K562 (cell line): ENCODE data around the gene POU2F1. TPM values are rescaled to one million over a fixed set of nuclear protein-coding genes. Genes with fewer than 3 reads are reported as not detected.

ENCODE experiments used
- ARID1B ChIP-seq: fragments of 450-650 bp; IDR thresholded peaks from 2 replicates; pipeline ENCODE4 v1.6.1; 2016; ENCODE audit warnings: antibody characterized with exemption, mild to moderate bottlenecking, inconsistent platforms
- CHD4 ChIP-seq: fragments of 200-600 bp; sonication (generic); IDR thresholded peaks from 3 replicates; pipeline ENCODE4 v1.6.1; 2012; ENCODE audit warnings: low read depth, mild to moderate bottlenecking, mixed read lengths, low read length, inconsistent platforms; ENCODE audit not compliant: insufficient read depth, insufficient replicate concordance, poor library complexity, severe bottlenecking
- ELF1 ChIP-seq: fragments of 200-800 bp; sonication (Bioruptor generic); IDR thresholded peaks from 2 replicates; pipeline ENCODE4 v1.6.1; 2016; ENCODE audit warnings: missing genetic modification characterization, missing compliant biosample characterization
- ELK1 ChIP-seq: sonication (generic); formaldehyde crosslinking; IDR thresholded peaks from 2 replicates; pipeline ENCODE4 v1.8.1; 2022; ENCODE audit warnings: missing genetic modification reagents
- FIP1L1 ChIP-seq: fragments of 200-400 bp; formaldehyde crosslinking; IDR thresholded peaks from 2 replicates; pipeline ENCODE4 v1.6.1; 2018; ENCODE audit warnings: mild to moderate bottlenecking, low read depth, low read length; ENCODE audit not compliant: poor library complexity, severe bottlenecking
- HMG20A ChIP-seq: fragments of 450-650 bp; formaldehyde crosslinking; conservative IDR thresholded peaks from 2 replicates; pipeline ENCODE4 v1.4.0; 2020; ENCODE audit warnings: mild to moderate bottlenecking, mixed read lengths
- HMGN3 ChIP-seq: IDR thresholded peaks from 2 replicates; pipeline ENCODE4 v1.6.1; 2011; ENCODE audit warnings: borderline replicate concordance, low read depth, mild to moderate bottlenecking, mixed read lengths, low read length; ENCODE audit not compliant: insufficient read length; ENCODE audit errors: extremely low read depth
- LCOR ChIP-seq: sonication (generic); formaldehyde crosslinking; IDR thresholded peaks from 2 replicates; pipeline ENCODE4 v1.8.0; 2022; ENCODE audit warnings: mild to moderate bottlenecking, missing genetic modification reagents
- MCM2 ChIP-seq: fragments of 450-650 bp; IDR thresholded peaks from 2 replicates; pipeline ENCODE4 v1.6.1; 2017; ENCODE audit warnings: low read depth, mild to moderate bottlenecking
- MYNN ChIP-seq, 2 experiments: sonication (generic); formaldehyde crosslinking in 1 of 2; IDR thresholded peaks; 2 replicates each; pipeline versions ENCODE4 v1.5.0 to v1.6.1; 2016 to 2020; ENCODE audit warnings: antibody characterized with exemption in 1 of 2, missing genetic modification reagents in 1 of 2
- NCOA4 ChIP-seq: fragments of 450-650 bp; IDR thresholded peaks from 2 replicates; pipeline ENCODE4 v1.6.1; 2018; ENCODE audit warnings: mild to moderate bottlenecking; ENCODE audit not compliant: partially characterized antibody
- PML ChIP-seq: IDR thresholded peaks from 2 replicates; pipeline ENCODE4 v1.6.1; 2012; ENCODE audit warnings: low read length, inconsistent platforms
- POLR3G ChIP-seq: IDR thresholded peaks from 2 replicates; pipeline ENCODE4 v1.6.1; 2011; ENCODE audit not compliant: insufficient read length, insufficient replicate concordance; ENCODE audit errors: extremely low read depth
- PRDM10 ChIP-seq: fragments of 450-650 bp; IDR thresholded peaks from 2 replicates; pipeline ENCODE4 v1.6.1; 2018; ENCODE audit not compliant: partially characterized antibody
- PTRF ChIP-seq: fragments of 450-650 bp; IDR thresholded peaks from 2 replicates; pipeline ENCODE4 v1.6.1; 2016; ENCODE audit warnings: mild to moderate bottlenecking, missing genetic modification characterization, missing compliant biosample characterization
- RBBP5 ChIP-seq: fragments of 200-600 bp; sonication (generic); IDR thresholded peaks from 2 replicates; pipeline ENCODE4 v1.6.1; 2012; ENCODE audit warnings: borderline replicate concordance, mild to moderate bottlenecking, low read length, control low read depth, inconsistent platforms; ENCODE audit not compliant: insufficient read depth, poor library complexity, severe bottlenecking
- RFX5 ChIP-seq: IDR thresholded peaks from 2 replicates; pipeline ENCODE4 v1.6.1; 2011; ENCODE audit warnings: low read depth, mild to moderate bottlenecking, improper control_type of control experiment, low read length
- SMC3 ChIP-seq: conservative IDR thresholded peaks from 2 replicates; pipeline ENCODE4 v1.6.1; 2011; ENCODE audit warnings: low read depth, low read length, improper control_type of control experiment; ENCODE audit not compliant: insufficient read depth
- SUPT5H ChIP-seq: fragments of 450-650 bp; IDR thresholded peaks from 2 replicates; pipeline ENCODE4 v1.6.1; 2016
- TCFL5 ChIP-seq: fragments of 250-450 bp; sonication (Bioruptor Pico); conservative IDR thresholded peaks from 2 replicates; pipeline ENCODE4 v1.6.1; 2021; ENCODE audit warnings: mild to moderate bottlenecking, moderate library complexity, matching md5 sums
- U2AF2 ChIP-seq: fragments of 200-400 bp; formaldehyde crosslinking; optimal IDR thresholded peaks from 2 replicates; pipeline ENCODE3; 2017; ENCODE audit warnings: low read depth, mild to moderate bottlenecking, low read length
- ZC3H4 ChIP-seq: sonication (generic); formaldehyde crosslinking; IDR thresholded peaks from 2 replicates; pipeline ENCODE4 v1.9.0; 2021; ENCODE audit warnings: missing genetic modification reagents, borderline replicate concordance
- polyA plus RNA-seq, 8 experiments: library from polyadenylated mRNA; depleted of rRNA in 4 of 8; stranded (reverse) in 5 of 8; unstranded in 3 of 8; fragments of >200 nt; fragmentation: Nextera tagmentation in 2 of 8; fragmentation: Illumina TruSeq in 1 of 8; extraction: Ambion mirVana in 2 of 8; extraction: Trizol in 1 of 8; gene quantifications; 2 replicates each; pipeline versions ENCODE4 v1.2.1 to v1.2.3, GENCODE V29; 2011 to 2014; ENCODE audit warnings: inconsistent platforms in 1 of 8, missing spikeins in 1 of 8
- total RNA-seq, 7 experiments: library from RNA; depleted of rRNA in 6 of 7; stranded (reverse); fragments of >200 nt in 6 of 7; fragmentation: Illumina TruSeq in 2 of 7; extraction: Trizol in 2 of 7; gene quantifications; 2 replicates each; pipeline versions ENCODE4 v1.2.1 to v1.2.3, GENCODE V29; 2011 to 2021; ENCODE audit warnings: low replicate concordance in 1 of 7
- TF ChIP-seq, protein P1 (sequence below): fragments of 450-650 bp; formaldehyde crosslinking; IDR thresholded peaks from 2 replicates; pipeline ENCODE4 v1.4.0; 2020; ENCODE audit warnings: mild to moderate bottlenecking, moderate library complexity

POU2F1 gene
- total and polyA plus RNA-seq, 9 of the 15 experiments (the other 6 are each of a cell fraction or from before 2014, with no cell fraction given) = 2.6 to 22.3 (median 8.8) TPM

DNA sequence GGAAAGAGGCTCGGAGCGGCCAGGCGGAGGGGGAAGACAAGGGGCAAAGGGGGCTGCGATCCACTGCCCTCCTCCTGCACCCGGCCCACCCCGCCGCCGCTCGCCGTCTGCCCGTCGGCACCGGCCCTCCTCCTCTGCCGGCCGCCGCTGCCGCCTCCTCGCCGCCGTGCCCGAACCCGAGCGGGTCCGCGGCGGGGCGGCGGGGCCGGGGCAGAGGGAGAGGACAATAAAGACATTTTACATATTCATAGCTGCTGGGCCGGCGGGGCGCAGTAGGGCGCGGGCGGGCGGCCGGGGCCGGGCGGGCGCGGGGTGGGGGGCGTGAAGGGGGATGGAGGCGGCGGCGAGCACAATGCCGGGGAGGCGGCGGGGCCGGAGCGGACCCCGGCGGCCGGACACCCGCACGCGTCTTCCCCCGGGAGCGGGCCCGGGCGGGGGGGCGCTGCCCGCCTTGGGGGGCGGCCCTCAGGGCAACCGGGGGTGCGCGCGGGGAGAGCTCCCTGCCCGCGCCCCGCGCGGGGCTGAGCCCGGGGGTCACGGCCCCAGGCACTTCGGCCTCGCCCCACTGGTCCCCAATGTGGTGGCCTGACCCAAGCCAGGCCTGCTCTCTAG is 546 bp downstream of the POU2F1 start (continued):
- TF ChIP-seq PRDM10 (no peak), HMGN3 (peak; percentile 17), ELK1 (CRISPR knock-in tag) (no peak), SMC3 (no peak), U2AF2 (no peak), ELF1 (tag) (no peak), MCM2 (no peak), PML (no peak), HMG20A (CRISPR knock-in tag) (no peak), ARID1B (no peak), ZC3H4 (CRISPR knock-in tag) (0 out of 2 replicates have a peak, but pooled peaks have one; percentile 41), SUPT5H (no peak), TCFL5 (CRISPR knock-in tag) (no peak), CHD4 (no peak), MYNN (IDR thresholded peaks at IDR 0.05) (no peak), MYNN (CRISPR knock-in tag; IDR thresholded peaks at IDR 0.05) (no peak), PTRF (tag) (no peak), FIP1L1 (no peak), RBBP5 (peak; percentile 51), POLR3G (no peak), NCOA4 (no peak), RFX5 (no peak), LCOR (CRISPR knock-in tag) (no peak)
- TF ChIP-seq, protein P1, sequence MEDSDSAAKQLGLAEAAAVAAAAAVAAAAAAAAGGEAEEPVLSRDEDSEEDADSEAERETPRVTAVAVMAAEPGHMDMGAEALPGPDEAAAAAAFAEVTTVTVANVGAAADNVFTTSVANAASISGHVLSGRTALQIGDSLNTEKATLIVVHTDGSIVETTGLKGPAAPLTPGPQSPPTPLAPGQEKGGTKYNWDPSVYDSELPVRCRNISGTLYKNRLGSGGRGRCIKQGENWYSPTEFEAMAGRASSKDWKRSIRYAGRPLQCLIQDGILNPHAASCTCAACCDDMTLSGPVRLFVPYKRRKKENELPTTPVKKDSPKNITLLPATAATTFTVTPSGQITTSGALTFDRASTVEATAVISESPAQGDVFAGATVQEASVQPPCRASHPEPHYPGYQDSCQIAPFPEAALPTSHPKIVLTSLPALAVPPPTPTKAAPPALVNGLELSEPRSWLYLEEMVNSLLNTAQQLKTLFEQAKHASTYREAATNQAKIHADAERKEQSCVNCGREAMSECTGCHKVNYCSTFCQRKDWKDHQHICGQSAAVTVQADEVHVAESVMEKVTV (CRISPR knock-in tag) = no peak
